Stimulated activated CD4-positive, alpha-beta T cell treated with anti-CD3 and anti-CD28 coated beads, Interleukin-4, amount 100 ng/mL, for 4 hours (primary cell): ENCODE results near the gene CEBPA.
"Not testable (repeated sequence)": the region's sequence is repeated elsewhere in the genome, so short reads cannot be mapped to it uniquely, and the experiment has no call there.

Experiments used
- DNase-seq, 2 experiments: peaks; one replicate each; pipeline ENCODE4 v3.0.0-alpha.2; 2020

The CEBPA gene

DNA sequence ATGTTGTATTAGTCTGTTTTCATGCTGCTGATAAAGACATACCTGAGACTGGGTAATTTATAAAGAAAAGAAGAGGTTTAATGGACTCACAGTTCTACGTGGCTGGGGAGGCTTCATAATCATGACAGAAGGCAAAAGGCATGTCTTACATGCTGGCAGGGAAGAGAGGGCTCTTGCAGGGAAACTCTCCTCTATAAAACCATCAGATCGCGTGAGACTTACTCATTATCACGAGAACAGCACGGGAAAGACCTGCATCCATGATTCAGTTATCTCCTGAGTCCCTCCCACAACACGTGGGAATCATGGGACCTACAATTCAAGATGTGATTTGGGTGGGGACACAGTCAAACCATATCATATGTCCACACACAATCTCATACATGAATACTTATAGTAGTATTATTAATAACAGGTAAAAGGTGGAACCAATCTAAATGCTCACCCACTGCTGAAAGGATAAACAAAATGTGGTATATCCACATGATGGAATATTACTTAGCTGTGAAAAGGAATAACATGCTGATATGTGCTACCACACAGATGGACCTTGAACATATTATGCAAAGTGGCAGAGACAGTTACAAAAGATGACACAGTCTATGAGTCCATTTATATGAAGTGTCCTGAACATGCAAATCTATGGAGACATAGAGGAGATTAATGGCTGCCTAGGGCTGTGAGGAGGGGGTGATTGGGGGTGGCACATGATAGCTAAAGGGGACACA is 20.9 kb upstream of the CEBPA start:
- no peak for DNase-seq

DNA sequence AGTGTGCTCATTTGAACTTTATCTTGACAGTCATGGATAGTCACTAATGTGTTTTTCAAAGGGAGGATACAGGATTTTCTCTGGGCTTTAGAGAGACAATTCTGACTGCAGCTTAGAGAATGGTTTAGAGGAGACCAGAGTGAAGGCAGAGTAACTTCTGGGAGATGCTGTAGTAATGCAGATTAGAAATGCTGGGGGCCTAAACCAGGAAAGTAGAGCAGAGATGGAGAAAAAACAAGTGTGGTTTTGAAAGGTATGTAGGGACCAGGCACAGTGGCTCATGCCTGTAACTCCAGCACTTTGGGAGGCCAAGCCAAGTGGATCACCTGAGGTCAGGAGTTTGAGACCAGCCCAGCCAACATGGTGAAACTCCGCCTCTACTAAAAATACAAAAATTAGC is 18.3 kb upstream of the CEBPA start:
- DNase-seq: no peak

DNA sequence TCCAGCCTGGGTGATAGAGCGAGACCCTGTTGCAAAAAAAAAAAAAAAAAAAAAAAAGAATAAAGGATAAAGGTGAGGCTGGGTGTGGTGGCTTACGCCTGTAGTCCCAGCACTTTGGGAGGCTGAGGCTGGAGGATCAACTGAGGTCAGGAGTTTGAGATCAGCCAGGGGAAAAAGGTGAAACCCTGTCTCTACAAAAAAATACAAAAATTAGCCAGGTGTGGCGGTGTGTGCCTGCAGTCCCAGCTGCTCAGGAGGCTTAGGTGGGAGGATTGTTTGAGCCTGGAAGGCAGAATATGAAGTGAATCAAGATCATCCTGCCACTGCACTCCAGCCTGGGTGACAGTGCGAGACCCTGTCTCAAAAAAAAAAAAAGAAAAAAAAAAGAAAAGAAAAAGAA is 15.7 kb upstream of the CEBPA start:
- DNase-seq: not testable (repeated sequence)

DNA sequence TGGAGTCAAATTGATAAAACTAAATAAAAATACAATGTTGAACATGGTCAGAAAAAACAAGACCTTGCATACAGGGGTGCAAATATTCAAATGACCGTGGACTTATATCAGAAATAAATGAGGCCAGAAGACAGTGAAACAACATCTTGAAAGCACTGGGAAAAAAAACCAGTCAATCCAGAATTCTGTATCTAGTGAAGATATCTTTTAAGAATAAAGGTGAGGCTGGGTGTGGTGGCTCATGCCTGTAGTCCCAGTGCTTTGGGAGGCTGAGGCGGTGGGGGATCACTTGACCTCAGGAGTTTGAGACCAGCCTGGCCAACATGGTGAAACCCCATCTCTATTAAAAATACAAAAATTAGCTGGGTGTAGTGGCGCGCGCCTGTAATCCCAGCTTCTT is 15.2 kb upstream of the CEBPA start:
- DNase-seq: no peak

DNA sequence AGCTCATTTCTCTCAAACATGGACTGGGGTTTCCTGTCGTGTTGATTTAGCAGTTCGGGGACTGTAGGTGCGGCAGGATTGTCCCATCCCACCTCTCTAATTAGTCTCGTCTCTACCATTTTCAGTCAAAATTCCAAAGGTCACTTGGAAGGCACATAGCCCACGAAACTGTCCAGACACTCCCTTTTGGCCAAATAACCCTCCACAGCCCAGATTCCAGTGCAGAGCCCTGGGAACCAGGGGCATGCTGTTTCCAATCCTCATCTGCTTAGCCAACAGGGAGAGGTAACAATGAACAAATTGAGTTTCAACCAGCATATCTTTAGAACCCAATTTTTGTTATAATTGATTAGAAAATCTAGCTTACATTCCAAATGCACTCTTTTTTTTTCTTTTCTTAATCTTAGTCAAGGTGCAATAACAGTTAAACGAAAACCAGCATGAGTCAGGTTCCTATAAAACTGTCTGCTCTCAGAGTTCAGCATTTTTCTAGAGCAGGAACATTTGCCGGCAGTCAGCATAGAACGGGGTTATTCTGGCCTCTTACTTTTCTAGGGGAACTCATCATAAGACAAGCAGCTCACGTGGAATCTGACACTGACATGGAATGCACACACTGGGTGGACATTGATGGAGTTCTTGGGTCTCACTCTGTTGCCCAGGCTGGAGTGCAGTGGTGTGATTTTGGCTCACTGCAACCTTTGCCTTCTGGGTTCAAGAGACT is 14.4 kb upstream of the CEBPA start:
- no peak for DNase-seq

DNA sequence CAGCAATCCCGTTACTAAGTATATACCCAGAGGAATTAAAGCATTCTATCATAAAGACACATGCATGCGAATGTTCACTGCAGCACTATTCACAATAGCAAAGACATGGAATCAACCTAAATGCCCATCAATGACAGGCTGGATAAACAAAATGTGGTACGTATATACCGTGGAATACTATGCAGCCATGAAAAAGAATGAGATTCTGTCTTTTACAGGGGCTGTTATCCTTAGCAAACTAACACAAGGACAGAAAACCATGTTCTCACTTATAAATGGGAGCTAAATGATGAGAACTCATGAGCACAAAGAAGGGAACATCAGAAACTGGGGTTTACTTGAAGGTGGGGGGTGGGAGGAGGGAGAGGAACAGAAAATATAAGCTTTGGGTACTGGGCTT is 10.5 kb upstream of the CEBPA start:
- DNase-seq: not testable (repeated sequence)

DNA sequence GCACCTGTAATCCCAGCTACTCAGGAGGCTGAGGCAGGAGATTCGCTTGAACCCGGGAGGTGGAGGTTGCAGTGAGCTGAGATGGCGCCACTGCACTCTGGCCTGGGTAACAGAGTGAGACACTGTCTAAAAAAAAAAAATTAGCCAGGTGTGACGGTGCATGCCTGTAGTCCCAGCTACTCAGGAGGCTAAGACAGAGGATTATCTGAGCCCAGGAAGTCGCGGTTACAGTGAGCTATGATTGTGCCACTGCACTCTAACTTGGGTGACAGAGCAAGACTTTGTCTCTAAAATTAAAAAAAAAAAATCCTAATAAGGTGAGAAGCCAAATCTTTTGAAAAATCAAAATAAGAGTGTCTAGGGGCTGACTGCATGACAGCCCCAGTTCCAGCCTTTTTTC is 9.7 kb upstream of the CEBPA start:
- DNase-seq: no peak

DNA sequence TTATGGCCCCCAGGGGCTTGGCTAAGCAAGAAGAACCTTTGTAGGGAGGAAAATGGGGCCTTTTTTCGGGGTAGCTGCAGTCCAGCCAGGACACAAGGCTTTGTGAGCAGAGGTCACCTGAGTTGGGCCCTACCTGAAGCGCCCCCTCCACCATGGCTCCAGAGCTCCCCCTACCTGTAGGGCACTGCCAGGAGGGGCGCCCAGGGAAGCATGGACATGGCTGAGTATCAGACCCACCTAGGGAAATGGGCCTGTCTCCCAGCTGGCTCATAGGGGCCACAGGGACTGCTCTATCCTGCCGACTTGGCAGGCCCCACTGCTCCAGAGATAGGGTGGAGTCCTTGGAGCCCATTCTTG is 9.0 kb upstream of the CEBPA start:
- no peak for DNase-seq

DNA sequence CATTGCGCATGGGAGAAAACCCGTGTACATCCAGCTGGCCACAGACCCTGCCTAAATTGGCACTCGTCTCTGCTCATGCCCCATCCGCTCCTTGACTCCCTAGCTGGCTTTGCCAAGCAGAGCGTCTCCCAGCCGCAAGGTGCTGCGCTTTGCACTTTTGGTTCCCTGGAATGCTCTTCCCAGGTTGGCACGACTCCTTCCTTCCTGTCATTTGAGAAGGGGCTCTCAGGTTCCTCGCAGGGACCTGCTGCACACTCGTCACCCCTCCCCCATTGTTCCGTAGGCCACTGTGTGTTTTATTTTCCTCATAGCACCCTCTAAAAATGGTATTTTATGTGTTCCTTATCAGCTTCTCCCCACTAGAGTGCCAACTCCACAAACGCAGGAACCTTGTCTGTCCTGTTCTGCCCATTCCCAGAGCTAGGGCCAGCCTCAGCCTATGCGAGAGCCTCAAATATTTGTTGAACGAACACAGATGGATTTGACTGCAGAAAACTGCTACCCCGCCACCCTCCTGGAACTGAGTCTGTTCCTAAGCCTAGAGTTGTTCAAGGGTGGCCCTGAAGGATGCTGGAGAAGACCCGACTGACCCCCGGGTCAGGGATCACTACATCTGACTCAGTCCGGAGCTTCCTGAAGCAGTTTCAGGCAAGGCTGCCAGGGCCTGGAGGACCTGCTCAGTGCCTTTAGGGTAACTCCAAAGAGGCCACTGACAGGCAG is 8.4 kb upstream of the CEBPA start:
- no peak for DNase-seq

DNA sequence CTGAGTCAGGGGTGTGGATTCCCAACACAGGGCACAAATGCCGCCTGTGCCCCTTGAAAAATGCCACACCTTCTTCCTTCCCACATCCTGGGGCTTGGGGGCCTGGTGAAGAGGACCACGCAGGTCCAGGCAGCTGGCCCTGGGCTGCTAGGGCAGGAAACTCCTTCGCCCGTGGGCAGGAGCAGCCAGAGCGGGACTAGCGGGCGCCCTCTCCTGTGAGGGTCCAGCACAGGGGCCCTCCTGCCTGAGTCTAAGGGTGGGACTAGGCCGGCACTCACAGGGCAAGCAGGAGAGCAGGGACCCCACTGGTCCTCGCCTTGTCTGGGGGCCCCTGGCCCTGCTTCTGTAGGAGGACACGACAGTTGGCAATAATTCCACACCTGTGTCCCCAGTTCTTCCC is 7.5 kb upstream of the CEBPA start:
- DNase-seq: no peak

DNA sequence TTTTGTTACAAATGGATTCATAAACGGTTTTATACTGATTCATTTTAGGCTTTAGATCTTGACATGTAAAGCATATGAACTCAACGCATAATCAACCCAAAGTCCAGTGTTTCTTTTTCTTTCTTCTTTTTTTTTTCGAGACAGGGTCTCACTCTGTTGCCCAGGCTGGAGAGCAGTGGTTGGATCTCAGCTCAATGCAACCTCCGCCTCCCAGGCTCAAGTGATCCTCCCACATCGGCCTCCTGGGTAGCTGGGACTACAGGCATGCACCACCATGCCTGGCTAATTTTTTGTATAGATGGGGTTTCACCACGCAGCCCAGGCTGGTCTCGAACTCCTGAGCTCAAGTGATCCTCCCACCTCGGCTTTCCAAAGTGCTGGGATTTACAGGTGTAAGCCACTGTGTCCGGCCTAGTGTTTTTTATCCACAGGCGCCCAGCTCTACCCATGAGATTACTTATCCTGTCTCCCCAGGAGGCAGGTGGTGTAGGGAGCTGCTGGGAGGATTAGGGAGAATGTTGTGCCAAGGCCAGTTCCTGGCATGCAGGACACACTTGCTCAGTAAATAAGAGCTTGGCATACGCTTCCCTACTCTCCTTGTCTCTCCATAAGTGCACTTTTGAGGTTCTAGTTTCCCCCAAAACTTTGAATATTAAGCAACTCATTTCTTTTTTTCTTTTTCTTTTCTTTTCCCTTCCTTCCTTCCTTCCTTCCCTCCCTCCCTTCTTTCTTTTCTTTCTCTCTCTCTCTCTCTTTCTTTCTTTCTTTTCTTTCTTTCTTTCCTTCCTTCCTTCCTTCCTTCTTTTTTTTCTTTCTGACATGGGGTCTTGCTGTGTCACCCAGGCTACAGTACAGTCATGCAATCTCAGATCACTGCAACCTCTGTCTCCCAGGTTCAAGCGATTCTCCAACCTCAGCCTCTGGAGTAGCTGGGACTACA is 4.8 kb upstream of the CEBPA start:
- DNase-seq: no peak

DNA sequence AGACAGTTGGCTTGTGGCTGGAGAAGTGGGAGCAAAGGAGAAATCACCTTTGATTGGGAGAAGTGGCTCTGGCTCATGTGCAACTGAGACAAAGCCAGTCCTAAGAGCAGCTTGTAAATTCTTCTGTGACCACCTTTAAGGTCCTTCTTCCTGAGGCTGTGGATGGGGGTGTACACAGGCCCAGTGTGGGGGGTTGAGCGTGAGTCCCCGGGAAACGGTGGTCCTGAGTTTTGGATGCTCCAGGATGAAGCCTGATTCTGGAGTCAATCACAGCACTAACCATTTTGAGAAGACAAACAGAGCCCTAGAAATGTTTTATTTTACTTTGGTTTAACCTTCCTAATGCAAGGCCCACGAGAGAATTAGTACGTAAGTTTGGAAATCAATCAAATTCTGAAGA is 3.9 kb upstream of the CEBPA start:
- no peak for DNase-seq

DNA sequence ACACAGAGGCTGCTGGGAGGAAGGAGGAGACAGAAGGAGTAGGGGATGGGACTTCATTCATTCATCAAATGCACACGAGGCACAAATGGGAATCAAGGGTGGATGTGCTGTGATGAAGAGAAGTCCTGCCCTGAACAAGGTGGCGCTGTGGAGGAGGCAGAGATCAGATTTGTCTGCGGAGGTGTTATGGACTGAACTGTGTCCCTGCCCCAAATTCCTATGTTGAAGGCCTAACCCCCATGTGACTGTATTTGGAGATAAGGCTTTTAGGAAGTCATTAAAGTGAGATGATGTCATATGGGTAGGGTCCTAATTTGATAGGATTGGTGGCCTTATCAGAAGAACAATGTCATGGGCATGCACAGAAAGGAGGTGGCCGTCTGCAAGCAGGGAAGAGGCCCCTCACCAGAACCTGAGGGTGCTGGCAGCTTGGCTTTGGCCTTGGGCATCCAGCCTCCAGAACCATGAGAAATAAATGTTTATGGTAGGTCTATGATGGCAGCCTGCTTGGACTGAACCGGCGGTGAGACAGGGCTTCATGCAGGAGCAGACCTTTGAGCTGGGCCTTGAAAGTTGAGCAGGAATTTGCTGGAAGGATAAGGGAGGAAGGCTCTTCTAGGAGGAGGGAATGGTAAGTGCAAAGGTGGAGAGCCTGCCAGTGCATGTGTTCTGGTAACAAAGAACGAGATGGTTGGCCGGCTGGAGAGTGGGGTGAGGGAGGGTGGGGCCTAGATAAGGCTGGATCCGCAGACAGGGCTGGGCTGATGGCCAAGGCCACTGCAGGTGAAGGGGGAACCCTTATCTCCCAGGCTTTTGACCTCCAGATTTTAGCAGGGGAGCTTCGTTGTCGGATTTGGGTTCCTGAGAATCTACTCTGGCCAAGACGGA is 2.7 kb upstream of the CEBPA start:
- DNase-seq: no peak

DNA sequence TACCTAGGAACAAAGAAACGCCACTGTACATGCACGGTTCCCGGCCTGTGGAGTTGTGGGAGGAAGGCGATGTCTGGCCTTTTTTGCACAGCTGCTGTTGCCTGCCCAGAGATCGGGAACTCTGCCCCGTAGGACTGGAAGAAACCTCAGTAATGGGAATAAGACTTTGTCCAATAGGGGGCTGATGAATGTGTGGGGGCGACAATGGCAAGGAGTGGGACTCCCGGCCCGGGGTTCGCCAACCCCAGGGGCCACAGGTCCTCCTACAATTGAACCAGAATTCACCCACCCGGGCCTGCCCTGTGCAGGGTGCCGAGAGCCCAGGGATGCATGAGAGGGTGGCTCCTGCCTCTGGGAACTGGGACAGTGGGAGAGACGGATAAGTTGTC is 2.0 kb upstream of the CEBPA start:
- no peak for DNase-seq

DNA sequence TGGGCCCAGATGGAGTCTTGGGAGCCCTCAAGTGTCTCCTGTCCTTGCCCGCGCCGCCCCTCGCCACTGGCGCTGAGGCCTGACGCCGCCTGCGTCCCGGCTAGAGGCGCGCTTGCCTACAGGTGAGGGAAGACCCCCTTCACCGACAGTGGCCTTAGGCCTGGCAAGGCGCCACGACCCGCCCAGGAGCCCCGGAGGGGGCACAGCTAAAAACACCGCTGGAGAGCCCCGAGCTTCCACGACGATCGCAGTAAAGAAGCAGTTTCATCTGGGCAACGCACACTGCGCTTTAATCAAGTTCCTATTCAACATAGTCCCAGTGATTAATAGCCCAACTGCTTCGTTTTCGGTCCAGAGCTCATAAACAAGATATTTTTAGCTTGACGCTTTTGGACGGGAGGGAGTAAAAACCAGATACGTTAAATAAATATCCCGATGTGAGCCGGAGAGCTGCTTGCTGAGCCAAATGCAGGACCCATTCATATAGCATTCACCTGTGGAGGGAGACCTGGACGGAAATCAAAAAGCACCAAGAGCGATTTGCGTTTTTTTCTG is 1.5 kb upstream of the CEBPA start:
- no peak for DNase-seq

DNA sequence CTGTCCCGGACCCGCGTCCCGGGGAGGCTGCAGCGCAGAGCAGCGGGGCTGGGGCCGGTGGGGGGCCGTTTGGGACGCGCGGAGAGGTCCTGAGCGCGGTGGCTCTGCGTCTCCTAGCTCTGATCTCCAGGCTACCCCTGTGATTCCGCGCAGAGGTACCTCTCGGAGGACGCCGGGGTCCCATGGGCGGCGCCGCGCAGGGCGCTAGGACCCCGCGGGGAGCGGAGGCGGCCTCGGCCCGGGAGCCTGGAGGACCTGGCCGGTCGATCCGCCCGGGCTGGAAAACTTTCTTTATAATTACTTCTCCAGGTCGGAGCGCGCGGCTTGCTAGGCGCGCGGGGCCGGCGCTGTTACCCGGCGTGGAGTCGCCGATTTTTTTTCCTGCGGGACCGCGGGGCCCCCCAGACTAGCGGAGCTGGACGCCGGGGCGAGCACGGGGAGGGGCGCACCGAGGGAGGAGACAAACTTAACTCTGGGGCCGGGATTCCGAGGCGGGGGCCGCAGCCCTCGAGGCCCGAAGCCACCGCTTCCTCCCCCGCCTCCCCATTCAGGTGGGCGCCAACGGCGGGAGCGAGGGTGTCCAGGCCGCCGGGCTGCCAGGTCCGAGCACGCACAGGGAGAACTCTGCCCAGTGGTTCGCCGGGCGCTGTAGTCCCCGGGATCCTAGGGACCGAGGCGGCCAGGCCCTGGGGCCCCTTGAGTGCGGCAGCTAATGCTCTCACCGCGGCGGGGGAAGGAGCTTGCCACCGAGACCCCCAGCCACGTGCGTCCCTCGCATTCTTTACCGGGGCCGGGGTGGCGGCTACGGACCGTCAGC is 848 bp upstream of the CEBPA start:
- DNase-seq: no peak

DNA sequence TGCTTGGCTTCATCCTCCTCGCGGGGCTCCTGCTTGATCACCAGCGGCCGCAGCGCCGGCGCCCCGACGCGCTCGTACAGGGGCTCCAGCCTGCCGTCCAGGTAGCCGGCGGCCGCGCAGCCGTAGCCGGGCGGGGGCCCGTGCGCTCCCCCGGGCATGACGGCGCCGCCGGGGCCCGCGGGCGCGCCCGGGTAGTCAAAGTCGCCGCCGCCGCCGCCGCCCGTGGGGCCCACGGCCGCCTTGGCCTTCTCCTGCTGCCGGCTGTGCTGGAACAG is 497 bp downstream of the CEBPA start:
- DNase-seq: no peak

DNA sequence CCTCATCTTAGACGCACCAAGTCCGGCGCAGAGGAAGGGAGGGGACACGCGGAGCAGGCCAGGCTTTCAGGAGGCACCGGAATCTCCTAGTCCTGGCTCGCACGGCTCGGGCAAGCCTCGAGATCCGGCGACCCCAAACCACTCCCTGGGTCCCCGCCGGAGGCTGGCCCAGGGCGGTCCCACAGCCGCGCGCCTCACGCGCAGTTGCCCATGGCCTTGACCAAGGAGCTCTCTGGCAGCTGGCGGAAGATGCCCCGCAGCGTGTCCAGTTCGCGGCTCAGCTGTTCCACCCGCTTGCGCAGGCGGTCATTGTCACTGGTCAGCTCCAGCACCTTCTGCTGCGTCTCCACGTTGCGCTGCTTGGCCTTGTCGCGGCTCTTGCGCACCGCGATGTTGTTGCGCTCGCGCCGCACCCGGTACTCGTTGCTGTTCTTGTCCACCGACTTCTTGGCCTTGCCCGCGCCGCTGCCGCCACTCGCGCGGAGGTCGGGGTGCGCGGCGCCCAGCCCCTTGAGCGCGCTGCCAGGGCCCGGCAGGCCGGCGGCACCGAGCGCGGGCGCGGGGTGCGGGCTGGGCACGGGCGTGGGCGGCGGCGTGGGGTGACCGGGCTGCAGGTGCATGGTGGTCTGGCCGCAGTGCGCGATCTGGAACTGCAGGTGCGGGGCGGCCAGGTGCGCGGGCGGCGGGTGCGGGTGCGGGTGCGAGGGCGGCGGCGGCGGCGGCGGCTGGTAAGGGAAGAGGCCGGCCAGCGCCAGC is 1.0 kb downstream of the CEBPA start:
- DNase-seq: no peak

DNA sequence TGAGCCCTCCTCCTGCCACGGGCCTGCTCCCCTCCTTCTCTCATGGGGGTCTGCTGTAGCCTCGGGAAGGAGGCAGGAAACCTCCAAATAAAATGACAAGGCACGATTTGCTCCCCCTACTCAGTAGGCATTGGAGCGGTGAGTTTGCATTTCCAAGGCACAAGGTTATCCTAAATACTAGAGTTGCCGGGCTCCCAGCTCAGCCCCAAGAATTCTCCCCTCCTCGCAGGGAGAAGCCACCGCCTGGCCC is 1.5 kb downstream of the CEBPA start:
- DNase-seq: no peak

DNA sequence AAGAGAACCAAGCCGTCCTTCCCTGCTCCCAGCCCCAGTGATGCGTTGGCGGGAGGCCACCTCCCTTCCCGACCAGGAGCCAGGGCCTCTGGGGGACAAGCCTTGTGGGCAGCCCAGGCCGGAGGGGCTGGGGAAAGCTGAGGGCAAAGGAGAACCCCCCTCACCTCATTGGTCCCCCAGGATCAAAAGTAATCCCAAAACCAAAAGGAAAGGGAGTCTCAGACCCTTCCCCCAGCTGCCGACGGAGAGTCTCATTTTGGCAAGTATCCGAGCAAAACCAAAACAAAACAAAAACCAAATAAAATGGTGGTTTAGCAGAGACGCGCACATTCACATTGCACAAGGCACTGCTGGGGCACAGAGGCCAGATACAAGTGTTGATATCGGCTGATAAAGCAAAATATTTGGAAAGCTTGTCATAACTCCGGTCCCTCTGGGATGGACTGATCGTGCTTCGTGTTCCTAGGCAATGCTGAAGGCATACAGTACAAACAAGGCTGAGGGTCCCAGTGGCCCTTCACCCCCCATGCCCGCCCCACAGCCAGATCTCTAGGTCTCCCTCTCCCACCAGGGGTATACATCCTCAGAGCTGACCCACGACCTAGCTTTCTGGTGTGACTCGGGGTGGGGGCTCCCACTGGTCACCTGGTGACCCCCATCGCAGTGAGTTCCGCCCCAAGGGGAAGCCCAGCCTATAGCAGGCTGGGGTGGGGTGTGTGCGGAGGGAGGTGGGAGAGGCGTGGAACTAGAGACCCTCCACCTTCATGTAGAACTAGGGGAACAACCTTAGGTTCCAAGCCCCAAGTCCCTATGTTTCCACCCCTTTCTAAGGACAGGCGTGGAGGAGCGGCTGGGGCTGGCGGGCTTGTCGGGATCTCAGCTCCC is 2.1 kb downstream of the CEBPA start:
- no peak for DNase-seq
